Pancreas (tissue), 10 donors: Measurements from ENCODE around the gene PPP1R15B. TPM values are rescaled to one million over a fixed set of nuclear protein-coding genes. Genes with fewer than 3 reads are reported as not detected.
A peak's percentile ranks its signal among the peaks of the same experiment; 100 is the strongest.

ENCODE experiments used
- ATAC-seq, 4 donors: fragments of 200-7000 bp; cut with Tn5 transposase; one replicate each; pipeline versions ENCODE4 v1.8.0 to v1.9.1; 2020; ENCODE audit warnings: mild to moderate bottlenecking in 4 of 4, moderate library complexity in 4 of 4
- DNase-seq, 6 donors: peaks; one replicate each; pipeline ENCODE4 v3.0.0-alpha.2; 2020
- FAIRE-seq: peaks from 2 replicates; lab custom pipeline; 2012; peaks lifted over from hg19 to GRCh38; lab: Jason Lieb, UNC
- H3K27ac ChIP-seq, 4 donors: fragments of 200-600 bp; sonication (generic); 1 replicate in 3 of 4; 2 replicates in 1 of 4; pipeline versions ENCODE4 v1.5.0 to v1.8.0; 2020
- H3K27me3 ChIP-seq, 4 donors: fragments of 200-600 bp; one replicate each; pipeline ENCODE4 v1.8.0; 2021
- H3K36me3 ChIP-seq, 3 donors: fragments of 200-600 bp; sonication (generic) in 1 of 3; one replicate each; pipeline versions ENCODE4 v1.5.0 to v1.8.0; 2020 to 2021
- H3K4me1 ChIP-seq, 3 donors: fragments of 200-600 bp; one replicate each; pipeline ENCODE4 v1.8.0; 2021
- H3K4me3 ChIP-seq, 4 donors: fragments of 200-600 bp; sonication (generic) in 2 of 4; one replicate each; pipeline versions ENCODE4 v1.5.0 to v1.8.0; 2020 to 2021
- H3K9me3 ChIP-seq, 4 donors: fragments of 200-600 bp; one replicate each; pipeline ENCODE4 v1.8.0; 2021
- CTCF ChIP-seq, 4 donors: fragments of 200-600 bp; sonication (generic) in 3 of 4; IDR thresholded peaks; one replicate each; pipeline versions ENCODE4 v1.5.0 to v1.8.0; 2021; ENCODE audit warnings: antibody characterized with exemption in 4 of 4
- WGBS, 2 donors: extraction: QIAGEN DNeasy Blood & Tissue Kit; methylation state at CpG; one replicate each; pipeline ENCODE4 v1.1.7; 2013; 5-methylcytosine and 5-hydroxymethylcytosine counted together
- intact Hi-C, 3 donors: fragments of 100-400 bp; cut with DNase I; formaldehyde crosslinking; loops; one replicate each; pipeline versions ENCODE4 v1.11.1 to v1.14.2; 2022
- polyA plus RNA-seq, 2 donors: library from polyadenylated mRNA; stranded (reverse); fragments of 200-250 nt; gene quantifications; one replicate each; pipeline ENCODE4 v1.2.3, GENCODE V29; 2013
- total RNA-seq, 6 donors: library from RNA; stranded (reverse); fragmentation: NEBNext Ultra II Directional in 4 of 6; extraction: Animal tissue kit (Norgen Biotek cat#: 25700) in 4 of 6; gene quantifications; one replicate each; pipeline versions ENCODE4 v1.2.1 to v1.2.4, GENCODE V29; 2021 to 2023
- donor health status: healthy with polysubstance abuse.
- donor health status: DM: no; HTN: no; CAD: no; lungs with moderate emphysema.
- donor health status: DM: no; HTN: no; CAD: no.
- donor health status: control.
- donor health status: control.
- donor health status: Bipolar disorder and iron deficiency.
- donor health status: DM: yes; HTN: yes; CAD: no.
- donor health status: DM: no; HTN: no; CAD: no.
- donor health status: DM: no; HTN: no; CAD: no.
- donor health status: DM: yes; HTN: yes; CAD: no.

PPP1R15B gene
- total and polyA plus RNA-seq, 8 donors = 7.8 to 47.9 (median 21.5) TPM

- no peak for DNase-seq
- H3K9me3 ChIP-seq = no peaks in the 10 kb centered on the region
- no peak for ATAC-seq
- H3K27me3 ChIP-seq = no peaks in the 10 kb centered on the region
- H3K36me3 ChIP-seq = peaks cover 5 to 31% (median 9%) of the 10 kb centered on the region in 3 donors
- 83 to 89% methylated on average over 3 of the region's 3 CpGs for WGBS, 2 donors
- no peak for TF ChIP-seq CTCF (IDR thresholded peaks at IDR 0.05)
- H3K27ac ChIP-seq = no peak overlapping the region
- H3K4me1 ChIP-seq = peaks cover 18 to 28% (median 18%) of the 10 kb centered on the region in 3 donors
- H3K4me3 ChIP-seq = no peak overlapping the region
- intact Hi-C loops = no loop called here
- no peak for FAIRE-seq
These were observed 9.9 kb downstream of the PPP1R15B start for GRCh38 chr1:204401730-204402129.

- H3K27ac ChIP-seq = no peak overlapping the region
- peaks cover 17 to 20% (median 18%) of the 10 kb centered on the region in 3 donors for H3K4me1 ChIP-seq
- FAIRE-seq = no peak
- H3K9me3 ChIP-seq = no peaks in the 10 kb centered on the region
- TF ChIP-seq CTCF (IDR thresholded peaks at IDR 0.05) = no peak
- ATAC-seq = no peak
- no peaks in the 10 kb centered on the region for H3K27me3 ChIP-seq
- no peak overlapping the region for H3K4me3 ChIP-seq
- intact Hi-C loops = no loop called here
- DNase-seq = no peak
- peaks cover 5 to 31% (median 9%) of the 10 kb centered on the region in 3 donors for H3K36me3 ChIP-seq
- WGBS, 2 donors = 65 to 80% methylated on average over 6 of the region's 6 CpGs
These were observed 10.6 kb downstream of the PPP1R15B start for GRCh38 chr1:204400882-204401510.

GRCh38 chr1:204398197-204399125 is 13.2 kb downstream of the PPP1R15B start:
- peaks cover 0 to 8% (median 3%) of the 10 kb centered on the region in 3 donors for H3K4me1 ChIP-seq
- H3K27ac ChIP-seq = peak overlapping the region in 3 of 4 donors; percentile 40 to 75 (median 69)
- H3K36me3 ChIP-seq = peaks cover 0 to 9% (median 7%) of the 10 kb centered on the region in 3 donors
- H3K9me3 ChIP-seq = no peaks in the 10 kb centered on the region
- intact Hi-C loops = no loop called here
- H3K27me3 ChIP-seq = no peaks in the 10 kb centered on the region
- no peak overlapping the region for H3K4me3 ChIP-seq
- peak; percentile 67 to 79 (median 72) for TF ChIP-seq CTCF (IDR thresholded peaks at IDR 0.05)
- ATAC-seq (peak; percentile 86 to 99 (median 95)), FAIRE-seq (no peak), DNase-seq (peak; percentile 67 to 90 (median 80))
- 56 to 60% methylated on average over 7 of the region's 7 CpGs for WGBS, 2 donors

GRCh38 chr1:204396015-204396583 is 15.5 kb downstream of the PPP1R15B start:
- no peak for TF ChIP-seq CTCF (IDR thresholded peaks at IDR 0.05)
- H3K27ac ChIP-seq = no peak overlapping the region
- no peaks in the 10 kb centered on the region for H3K9me3 ChIP-seq
- peaks cover 0 to 3% (median 0%) of the 10 kb centered on the region in 3 donors for H3K36me3 ChIP-seq
- WGBS, 2 donors = 83 to 86% methylated on average over 4 of the region's 4 CpGs
- FAIRE-seq (no peak), DNase-seq (no peak), ATAC-seq (no peak)
- no peaks in the 10 kb centered on the region for H3K27me3 ChIP-seq
- H3K4me3 ChIP-seq = no peak overlapping the region
- H3K4me1 ChIP-seq = peaks cover 0 to 12% (median 7%) of the 10 kb centered on the region in 3 donors
- intact Hi-C loops = no loop called here
